Stimulated activated CD4-positive, alpha-beta T cell treated with anti-CD3 and anti-CD28 coated beads, TNF-alpha, amount 100 ng/mL, for 4 hours (primary cell): ENCODE data around the gene TBC1D4.

Experiments used
- DNase-seq, 3 experiments: peaks; one replicate each; pipeline ENCODE4 v3.0.0-alpha.2; 2020; ENCODE audit warnings: low read depth in 3 of 3

Gene TBC1D4

DNA sequence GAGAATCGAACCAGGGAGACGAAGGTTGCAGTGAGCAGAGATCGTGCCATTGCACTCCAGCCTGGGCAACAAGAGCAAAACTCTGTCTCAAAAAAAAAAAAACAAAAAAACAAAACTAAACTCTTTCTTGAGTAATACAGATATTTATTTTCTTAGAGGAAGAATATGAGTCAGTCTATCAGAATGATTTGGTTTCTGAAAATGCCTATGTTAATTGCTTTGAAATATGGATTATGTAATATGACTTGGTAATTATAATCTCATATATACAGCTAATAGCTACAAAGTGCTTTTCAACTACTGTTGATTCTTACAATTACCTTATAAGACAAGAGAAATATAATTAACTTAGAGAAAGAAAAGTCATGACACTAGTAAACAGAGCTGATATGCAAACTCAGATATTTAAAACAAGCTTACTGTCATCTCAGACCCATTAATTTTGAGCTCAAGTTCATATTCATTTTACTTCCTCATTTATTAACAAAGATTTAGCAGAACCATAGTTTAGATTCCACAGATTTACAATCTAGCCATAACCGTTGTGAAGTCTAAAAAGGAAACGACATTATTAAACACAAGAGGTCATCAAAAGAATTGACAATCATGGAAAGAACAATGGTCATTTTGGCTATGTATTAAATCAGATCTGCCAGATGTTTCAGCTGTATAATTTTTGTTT lies 88.0 kb downstream of the TBC1D4 start:
- no peak for DNase-seq

DNA sequence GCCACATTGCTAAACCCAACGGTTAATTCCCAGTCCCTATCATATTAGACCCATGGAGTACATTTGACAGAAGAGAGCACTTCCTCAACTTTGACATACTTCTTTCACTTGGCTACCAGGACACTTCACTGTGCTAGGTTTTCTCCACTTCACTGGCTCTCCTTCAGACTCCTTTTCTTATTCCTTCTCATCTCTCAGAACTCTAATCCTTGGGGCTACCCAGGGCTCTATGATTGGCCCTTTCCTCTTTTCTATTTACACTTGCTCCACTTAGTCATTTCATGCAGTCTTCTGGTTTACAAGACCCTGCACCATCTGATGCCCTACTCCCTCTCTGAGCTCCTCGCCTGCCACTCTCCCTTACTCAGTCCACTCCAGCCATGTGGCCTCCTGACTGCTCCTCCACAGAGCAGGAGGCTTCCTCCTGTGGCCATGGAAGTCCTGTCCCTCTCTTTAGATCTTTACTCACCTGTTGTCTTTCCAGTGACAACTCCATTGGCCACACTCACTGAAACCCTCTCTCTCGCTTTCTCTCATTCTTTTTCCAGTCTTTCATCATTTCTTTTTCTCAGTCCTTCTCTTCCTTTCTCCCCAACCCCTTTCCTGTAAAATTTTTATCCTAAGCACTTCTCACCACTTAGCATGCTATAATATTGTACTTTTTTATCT lies 90.4 kb downstream of the TBC1D4 start:
- DNase-seq, result no peak

DNA sequence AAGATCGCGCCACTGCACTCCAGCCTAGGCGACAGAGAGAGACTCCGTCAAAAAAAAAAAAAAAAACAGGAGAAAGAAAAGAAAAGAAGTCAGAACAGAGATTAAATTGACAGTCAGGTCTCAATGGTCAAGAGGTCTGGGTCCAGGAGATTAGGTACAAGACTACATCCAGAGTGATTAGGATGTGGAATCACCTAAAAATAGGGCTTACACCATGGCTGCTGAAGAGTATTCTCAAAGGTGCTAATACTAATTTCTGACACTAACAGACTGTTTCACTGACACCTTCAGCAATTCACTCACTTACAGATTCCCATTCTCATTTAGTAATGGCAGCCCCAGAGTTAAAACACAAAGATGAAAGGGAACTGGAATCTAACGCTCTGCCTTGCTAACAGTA lies 91.7 kb downstream of the TBC1D4 start:
- DNase-seq, result no peak

DNA sequence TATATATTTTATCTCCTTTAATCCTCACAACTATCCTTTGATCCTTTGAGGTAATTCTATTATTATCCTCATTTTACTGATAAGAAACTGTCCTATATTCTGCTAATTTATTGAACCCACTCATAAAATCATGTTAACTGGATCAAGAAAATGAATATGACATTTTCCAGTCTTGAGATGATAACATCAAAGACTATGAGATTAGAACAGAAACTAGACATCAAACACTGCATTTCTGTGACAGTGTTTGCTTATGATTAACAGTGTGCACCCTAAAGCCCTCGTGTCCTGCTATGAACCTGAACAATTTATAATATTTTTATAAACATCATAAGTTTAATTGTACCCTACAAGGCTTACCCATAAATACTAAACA lies 96.3 kb downstream of the TBC1D4 start:
- DNase-seq, result no peak

DNA sequence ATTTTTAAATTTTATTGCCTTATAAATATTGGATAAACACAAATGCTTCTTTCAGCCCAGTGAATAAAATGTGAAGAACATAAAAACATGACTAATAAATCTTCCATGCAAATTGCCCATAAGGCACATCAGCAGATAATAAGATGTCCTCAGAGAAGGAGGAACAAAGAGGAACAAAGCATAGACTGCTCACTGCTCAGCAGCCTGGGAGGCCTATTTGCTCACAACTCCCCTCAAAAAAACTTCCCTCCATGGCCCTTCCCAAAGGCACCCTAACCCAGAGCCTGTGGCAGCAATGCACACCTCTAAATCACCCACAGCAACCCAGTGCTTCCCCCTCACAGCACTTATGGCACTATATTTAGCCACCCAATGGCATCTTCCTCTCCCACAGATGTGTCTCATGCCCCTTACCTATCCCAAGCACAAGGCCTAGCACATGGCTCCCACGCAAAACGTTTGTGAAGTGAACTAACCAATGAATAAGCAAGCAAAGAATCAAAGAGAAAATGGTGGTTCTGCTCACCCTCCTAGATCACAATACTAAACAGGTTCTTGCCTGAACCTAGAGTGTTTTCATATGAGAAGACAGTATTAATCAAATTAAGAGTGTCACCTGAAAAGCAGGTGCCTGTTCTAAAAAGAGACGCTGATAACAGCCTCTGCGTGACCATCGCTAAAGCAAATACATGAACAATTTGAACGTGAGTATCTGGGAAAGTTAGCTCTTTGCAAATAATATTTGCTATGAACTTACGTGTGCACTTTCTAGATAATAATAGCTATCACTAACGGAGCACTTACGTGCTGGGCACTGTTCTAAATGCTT lies 96.9 kb downstream of the TBC1D4 start:
- DNase-seq, result no peak

DNA sequence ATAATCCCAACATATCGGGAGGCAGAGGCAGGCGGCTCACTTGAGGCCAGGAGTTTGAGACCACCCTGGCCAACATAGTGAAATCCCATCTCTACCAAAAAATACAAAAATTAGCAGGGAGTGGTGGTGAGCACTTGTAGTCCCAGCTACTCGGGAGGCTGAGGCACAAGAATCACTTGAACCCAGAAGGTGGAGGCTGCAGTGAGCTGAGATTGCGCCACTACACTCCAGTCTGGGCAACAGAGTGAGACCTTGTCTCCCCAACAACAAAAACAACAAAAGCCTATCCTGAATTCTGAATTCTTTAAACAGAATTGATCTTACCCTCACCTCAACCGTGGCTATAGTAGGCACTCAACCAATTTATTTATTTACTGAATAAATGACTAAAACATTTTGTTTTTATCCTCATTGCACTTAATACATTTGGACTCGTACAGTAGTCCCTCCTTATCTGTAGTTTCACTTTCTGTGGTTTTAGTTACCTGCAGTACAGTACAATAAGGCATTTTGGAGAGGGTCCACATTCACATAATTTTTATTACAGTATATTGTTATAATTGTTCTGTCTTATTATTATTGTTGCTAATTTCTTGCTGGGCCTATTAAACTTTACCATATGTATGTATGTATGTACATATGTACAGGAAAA lies 98.8 kb downstream of the TBC1D4 start:
- DNase-seq, result no peak

DNA sequence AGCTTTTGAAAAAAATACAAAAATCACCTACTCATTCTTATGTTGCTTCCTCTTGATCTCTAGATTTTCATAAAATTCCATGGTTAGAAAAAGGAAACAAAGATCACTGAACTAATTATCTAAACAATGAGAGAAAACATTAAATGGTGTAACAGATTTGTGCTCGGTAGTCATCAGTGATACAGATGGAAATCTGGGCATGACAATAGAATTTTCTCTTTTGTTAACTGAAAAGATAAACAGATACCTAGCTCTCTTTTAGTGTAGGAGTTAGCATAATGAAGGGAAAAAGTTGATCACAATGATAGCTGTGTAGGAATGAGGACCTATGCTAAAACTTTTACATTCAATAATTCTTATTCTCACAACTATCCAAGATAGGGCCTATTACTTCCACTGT lies 103.7 kb downstream of the TBC1D4 start:
- no peak for DNase-seq

DNA sequence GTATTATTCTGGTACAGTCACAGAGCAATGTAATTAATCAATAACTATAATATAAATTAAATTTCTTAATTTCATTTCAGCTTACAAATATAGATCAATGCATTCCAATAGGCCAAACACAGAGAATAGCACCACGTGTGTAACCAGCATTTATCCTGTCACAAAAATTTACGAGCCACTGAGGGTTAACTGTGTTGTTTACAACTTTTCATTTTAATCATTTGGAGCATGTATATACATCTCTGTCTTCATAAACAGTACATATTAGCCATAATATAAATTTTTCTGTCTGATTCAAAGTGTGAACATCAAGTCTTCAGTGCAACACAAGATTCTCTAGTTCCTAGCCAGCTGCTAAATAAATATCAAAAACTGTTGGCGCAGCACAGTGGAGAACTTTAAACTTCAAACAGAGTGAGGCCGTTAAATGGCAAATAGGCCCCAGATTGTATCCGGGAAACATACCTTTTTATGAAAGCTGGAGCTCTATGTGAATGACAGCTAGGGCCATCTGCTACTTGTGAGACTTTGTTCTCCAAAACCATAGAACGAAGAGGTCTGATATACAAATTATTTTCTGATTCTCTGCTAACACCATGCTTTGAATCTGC lies 105.1 kb downstream of the TBC1D4 start:
- DNase-seq, result no peak

DNA sequence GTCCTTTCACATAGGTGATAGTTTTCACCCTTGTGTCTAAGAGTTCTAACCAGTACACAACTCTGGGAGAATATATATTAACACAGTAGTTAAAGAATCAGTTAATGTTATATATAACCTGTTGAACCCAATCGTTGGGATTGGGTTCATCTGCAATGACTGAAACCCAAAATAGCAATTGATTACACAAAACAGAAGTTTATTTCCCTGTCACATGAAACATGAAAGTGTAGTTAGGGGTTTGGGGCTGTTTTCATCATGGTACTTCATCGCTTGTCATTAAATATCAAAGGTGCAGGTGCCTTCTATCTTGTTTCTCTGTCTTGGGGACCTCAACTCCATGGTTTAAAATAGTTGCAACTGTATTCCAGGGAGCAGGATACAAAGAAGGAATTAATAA lies 106.6 kb downstream of the TBC1D4 start:
- no peak for DNase-seq

DNA sequence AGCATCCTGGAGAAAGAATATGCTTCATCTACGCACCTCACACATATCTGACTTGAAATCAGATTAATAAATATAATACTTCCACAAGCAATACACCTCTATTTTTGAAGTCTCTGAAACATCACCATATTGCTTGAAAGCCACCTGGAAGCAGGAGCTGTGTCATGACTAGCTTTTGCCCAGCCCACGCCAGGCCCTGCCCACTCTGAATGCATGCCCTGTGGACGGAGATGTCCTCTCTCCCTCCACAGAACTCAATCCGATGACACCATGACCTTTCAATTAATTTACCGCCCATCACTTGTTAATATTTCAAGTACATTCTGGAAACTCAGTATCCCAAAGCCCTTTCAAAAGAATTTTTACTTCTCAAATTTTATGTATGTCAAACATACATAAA lies 108.0 kb downstream of the TBC1D4 start:
- DNase-seq, result no peak

DNA sequence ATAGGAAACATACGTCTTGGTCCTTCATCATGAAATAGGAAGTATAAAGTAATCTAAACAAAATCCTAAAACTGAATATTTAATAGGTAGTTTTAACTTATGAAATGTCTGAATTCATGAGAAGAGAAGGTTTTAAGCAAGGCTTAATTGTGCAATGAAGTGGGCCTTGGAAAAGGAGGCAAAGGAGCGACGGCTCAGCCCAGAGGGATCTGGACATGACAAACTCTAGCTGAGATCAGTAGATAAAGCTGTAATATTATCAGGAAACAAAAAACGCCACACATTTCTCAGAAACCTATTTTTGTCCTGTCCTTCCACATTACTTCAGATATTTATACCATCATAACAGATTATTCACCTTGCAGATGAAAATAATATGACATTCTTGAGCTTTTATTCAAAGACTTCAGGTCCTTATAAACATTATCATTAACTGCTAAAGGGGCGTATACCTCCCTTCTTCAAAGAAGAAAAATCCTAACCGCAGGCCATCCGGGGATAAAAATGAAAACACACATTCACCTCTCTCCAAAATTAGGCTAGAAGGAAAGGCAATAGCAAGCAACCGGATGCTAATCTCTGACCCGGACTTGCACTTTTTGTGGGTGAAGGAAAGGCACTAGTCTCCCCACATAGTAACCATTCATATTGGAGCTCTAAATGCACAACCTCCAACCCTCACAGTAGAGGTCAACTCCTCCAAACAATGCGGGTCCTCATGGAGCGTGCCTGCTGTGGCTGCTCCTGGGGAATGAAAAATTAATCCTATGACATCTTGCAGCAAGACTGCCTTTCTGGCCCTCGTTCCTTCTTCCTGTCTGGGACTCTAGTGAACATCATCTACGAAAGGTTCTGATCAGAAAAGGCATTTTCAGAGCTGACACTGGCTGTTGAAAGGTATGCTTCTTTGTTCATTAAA lies 108.8 kb downstream of the TBC1D4 start:
- no peak for DNase-seq

DNA sequence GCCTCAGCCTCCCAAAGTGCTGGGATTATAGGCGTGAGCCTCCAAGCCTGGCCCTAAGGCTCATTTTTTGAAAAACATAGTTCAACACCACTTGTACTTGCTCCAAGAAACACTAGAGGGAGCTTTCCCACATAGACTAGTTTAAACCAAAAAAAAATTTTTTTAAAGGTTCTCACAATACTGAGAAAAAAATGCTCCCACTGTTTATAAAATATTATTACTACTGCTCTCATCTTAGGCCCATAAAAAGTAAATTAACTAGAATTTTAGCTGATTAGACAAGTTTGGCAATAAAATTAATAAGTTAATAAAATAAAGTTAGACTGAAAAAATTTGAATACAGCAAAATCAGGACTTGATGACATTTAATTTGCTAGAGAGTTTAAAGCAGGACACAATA lies 109.5 kb downstream of the TBC1D4 start:
- no peak for DNase-seq

DNA sequence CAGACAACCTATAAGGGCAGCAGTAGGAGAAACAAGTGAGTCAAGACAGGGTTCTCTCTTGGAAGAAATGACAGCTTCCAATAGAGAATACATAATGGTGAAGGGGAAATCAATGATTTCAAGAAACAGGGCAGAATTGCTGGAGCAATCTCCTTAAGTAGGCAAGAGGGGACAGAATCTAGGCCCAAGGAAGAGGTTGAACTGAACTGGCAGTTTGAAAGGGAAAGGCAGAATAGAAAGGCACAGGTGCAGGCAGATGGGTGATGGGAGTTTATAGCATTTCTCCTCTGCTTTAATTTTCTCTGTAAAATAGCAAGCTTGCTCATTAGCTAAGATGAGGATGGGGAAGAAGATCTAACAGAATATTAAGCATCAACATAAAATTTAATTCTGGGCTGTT lies 110.8 kb downstream of the TBC1D4 start:
- no peak for DNase-seq

DNA sequence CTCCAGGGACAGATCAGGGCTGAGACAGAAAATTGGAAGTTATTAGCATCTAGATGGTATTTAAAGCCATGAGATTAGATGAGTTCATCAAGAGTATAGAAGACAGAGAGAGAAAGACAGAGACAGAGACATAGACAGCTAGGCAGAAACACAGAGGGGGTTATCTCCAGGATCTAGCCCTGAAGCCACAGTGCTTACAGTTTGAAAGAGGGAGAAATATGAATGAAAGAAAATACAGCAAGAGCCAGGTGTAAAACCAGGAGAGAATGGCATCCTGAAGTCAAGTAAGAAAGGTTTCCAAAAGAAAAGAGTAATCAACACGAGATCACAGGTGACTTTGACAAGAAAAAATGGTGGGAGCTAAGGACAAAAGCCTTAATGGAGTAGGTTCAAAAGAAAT lies 111.2 kb downstream of the TBC1D4 start:
- no peak for DNase-seq

DNA sequence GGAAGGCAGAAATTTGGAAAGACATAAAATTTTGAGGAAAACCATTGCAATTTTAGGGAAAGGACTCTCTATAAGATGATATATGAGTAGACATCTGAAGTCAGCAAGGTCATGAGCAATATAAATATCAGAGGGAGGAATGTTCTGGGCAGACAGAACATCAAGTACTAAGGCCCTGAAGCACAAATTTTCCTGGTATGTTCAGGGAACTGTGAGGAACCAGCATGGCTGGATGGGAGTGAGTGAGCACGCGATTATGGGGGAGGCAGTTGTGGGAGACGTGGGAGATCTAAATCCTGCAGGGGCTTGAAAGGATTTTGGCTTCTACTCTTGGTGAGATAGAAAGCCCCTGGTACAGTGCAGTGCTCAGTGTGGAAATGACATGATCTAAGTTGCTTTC lies 112.0 kb downstream of the TBC1D4 start:
- DNase-seq, result no peak

DNA sequence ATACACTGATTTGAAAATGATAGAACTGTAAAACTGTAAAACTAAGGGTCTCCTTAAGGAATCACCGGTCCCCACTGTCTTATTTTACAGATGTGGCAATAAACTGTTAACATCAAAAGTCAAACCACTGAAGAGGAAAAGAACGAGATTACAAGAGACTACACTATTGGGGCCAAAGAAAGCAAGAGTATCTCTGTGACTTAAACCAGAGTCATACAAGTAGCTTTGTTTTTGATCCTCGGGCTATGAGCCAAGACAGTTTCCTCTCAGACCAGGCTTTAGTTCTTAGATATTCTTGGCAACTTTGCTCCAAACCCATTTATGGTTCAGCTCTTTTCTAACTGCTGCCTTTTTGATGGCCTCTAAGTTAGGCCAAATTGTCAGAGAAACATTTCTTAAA lies 113.8 kb downstream of the TBC1D4 start:
- DNase-seq, result no peak

DNA sequence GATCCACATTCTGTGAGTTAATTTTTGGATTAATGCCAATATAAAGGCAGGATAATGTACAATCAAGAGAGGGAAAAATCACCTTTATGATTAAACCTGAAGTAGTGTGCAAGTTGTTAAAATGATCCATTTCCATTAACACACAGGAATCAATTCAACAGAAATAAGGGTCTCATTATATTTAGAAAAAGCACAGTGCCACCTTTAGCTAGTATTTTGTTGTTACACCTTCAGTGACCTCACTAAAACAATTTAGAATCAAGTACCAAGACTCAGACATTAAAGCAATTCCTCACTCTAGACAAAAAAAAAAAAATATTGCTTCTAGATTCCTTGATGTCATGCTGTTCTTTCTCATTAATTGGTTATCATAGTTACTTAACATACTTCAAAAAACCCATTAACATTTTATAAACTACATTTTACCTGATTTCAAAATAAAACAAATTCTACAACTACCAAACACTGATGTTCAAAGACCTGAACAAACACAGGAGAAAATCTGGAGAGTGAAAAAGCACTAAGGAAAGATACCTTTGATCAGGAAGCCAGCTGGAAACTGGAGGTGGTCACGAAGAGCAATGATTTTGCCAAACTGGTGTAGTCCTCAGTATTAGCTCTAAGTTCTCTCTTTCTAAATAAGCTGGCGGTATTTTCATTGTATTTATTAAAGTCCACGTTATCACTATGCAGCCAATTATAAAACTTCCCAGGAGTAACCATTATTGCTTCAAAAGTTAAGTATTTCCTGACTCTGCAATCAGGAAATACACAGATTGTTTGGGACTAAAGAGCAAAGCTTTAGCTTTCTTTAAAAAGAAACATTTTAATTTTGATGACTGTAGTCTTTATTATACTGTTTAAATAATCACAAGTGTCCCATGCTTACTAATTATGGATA lies 115.3 kb downstream of the TBC1D4 start:
- DNase-seq, result no peak

DNA sequence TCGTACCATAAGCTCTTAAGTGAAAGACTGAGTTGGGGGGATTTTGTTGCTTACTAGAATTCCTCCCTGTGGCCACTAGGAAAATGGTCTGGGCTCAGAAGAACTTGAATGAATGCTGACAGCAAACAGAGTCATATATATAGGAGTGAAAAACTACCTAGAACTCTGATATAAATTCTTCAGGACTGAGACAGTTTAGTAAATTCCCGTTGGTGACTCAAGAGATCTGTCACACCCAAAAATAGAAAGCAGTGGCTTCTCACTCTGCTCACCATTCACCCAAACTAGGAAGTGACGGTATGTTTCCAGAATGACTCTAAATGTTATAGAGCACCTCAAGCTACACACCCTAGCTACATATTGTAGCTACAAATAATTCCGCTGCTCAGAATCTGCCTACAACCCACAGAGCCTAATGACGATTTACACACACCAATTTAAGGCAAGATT lies 116.2 kb downstream of the TBC1D4 start:
- DNase-seq, result no peak

DNA sequence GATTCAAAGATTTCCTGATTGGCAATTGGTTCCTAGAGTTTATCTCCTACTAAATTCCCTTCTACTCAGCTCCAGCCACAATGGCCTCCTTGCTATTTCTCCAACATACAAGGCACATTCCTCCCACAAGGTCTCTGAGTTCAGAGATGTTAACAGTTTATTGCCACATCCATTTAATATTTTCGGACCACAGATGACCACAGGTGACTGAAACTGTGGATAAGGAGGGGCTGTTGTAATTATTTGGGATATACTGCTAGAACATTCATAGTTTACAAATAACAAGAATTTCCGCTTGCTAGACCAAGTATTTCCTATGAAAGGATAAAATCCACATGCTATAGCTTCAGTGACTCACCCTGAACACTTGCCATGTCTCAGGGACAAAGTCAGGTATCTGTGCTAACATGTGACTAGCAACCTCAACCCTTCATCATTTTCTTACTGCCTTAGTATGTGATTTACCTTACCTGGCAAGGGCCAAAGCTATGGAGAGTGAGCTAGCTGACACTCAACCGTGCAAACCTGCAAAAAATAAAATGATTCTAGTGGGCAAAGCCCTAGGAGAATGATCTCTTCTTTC lies 117.7 kb downstream of the TBC1D4 start:
- no peak for DNase-seq
